ENCODE measurements around the gene LAMTOR4.

LAMTOR4 gene

DNA sequence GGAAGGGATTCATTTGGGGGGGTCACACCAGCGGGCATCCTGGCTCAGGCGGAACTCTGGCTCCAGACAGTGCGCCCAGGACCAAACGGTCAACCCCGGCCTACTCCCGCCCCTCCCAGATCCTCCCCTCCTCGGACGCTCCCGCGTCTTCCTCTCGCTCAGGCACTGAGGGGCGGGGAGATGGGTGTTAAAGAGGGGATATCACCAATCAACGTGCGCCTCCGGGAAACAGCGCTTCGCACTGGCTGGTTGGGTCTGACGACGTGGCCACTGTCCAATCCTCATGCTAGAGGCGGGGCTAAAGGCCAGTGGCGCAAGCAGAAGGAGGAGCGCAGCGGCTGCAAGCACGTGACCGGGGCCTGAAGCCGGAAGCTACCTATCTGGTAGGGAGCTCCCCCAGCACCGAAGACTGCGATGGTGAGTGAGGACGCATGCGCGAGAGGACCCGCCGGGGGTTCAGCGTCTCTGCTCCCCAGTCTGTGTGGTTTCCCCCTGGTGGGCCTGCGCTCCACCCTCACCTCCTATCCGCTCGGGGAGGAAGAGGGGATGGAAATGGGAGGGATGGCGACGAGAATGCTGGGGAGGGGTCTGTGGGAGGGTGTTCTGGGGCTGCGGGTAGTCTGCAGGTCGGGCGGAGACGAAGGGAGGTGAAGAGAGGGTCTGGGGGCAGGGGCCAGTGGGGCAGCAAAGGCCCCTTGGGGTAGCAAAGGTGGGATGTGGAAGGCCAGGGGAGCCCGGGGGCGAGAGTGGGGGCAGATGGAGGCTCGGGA is at the start of gene LAMTOR4:
TSS of gene LAMTOR4 (plus strand) at position 360 of the 770 bp plus-strand sequence. CDS start at position 415, 55 bp downstream.
- DNase-seq (ENCODE audit: low read depth in 2 of 2), result peak; percentile 94 to 95

DNA sequence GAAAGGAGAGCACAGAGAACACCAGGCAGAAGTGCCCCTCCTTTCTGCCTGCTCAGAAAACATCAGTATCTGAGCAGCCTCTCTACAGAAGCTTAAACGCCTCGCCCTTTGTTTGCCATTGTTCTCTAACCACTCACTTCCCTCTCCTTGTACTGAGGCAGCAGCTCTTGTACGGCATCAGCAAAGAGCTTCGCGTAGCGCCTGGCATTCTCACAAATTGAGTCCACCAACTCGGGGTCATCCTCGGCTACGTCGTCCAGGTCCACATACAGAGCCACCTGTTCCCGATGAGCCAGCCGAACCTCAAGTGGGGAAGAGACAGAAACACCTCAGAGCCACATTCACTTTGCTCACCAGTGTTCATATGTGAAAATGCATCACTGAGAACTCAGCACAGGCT is 49.3 kb upstream of the LAMTOR4 start:
- no peak for DNase-seq (ENCODE audit: low read depth in 2 of 2)

- peak; percentile 65 to 73 for DNase-seq (ENCODE audit: low read depth in 2 of 2)
Observed at GRCh38 chr7:100100420-100101015, 48.2 kb upstream of the LAMTOR4 start.

DNA sequence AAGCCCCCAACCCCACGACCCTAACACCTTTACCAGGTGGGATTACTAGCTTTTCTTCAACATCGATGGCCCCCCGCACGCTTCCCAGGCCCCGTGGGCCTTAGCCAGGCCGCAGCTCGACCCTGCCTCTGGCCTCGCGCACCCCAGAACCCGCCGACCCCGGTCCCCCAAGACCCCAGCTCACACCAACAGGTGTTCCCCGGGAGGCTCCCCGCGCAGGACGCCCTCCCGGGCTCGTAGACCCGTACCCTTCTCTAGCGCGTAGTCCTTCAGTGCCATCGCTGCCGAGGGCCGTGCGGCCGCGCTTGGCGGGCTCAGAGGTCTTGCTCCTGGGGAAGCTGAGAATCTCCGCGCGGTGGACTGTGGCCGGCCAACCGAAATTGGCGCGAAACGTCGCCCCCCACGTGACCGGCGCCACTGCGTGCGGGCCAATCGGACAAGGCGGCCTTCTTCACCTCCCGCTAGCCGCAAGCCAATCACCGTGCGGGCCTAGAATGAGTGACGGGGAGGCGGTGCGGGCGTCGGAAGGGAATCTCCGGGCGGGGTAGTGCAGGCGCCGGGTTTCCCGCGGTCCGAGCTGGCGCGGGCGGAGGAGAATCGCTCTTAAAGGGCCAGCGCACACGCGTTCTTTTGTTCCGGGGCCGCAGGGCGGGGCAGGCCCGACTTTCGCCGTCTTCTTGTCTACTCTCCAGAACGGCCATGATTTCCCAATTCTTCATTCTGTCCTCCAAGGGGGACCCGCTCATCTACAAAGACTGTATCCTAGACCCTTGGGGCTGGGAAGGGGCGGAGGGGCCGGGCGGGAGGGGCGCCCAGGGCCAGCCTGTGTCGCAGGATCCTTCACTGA is 47.5 kb upstream of the LAMTOR4 start, which contains the start of the genes AP4M1 and MCM7:
TSS of gene AP4M1 (plus strand) at position 628 of the 847 bp plus-strand sequence. CDS start at position 700, 72 bp downstream.
TSS of gene MCM7 (minus strand) at position 382 of the 847 bp plus-strand sequence. CDS start at position 279, 103 bp downstream.
- peak; percentile 89 to 92 for DNase-seq (ENCODE audit: low read depth in 2 of 2)

GRCh38 chr7:100102950-100103840 is 45.5 kb upstream of the LAMTOR4 start:
- DNase-seq (ENCODE audit: low read depth in 2 of 2), result no peak

DNA sequence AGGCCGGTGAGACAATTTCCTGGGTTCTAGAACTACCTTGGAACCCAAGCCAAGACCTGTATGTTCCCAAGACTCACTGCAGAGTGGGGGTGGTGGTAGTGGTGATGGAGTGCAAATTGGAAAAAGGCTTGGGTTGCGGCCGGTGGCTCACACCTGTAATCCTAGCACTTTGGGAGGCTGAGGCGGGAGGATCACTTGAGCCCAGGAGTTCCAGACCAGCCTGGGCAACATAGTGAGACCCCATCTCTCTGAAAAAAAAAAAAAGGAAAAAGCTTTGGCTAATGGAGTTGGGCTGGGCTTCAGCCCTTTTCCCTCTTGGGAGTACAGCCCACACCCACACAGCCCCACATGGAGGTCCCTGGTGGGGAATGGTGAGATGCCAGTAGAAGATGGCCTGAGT is 43.2 kb upstream of the LAMTOR4 start:
- DNase-seq (ENCODE audit: low read depth in 2 of 2), result no peak

- DNase-seq (ENCODE audit: low read depth in 2 of 2), result no peak
Observed at GRCh38 chr7:100106633-100107032, 42.1 kb upstream of the LAMTOR4 start.

GRCh38 chr7:100107125-100107737 is 41.5 kb upstream of the LAMTOR4 start:
- no peak for DNase-seq (ENCODE audit: low read depth in 2 of 2)

DNA sequence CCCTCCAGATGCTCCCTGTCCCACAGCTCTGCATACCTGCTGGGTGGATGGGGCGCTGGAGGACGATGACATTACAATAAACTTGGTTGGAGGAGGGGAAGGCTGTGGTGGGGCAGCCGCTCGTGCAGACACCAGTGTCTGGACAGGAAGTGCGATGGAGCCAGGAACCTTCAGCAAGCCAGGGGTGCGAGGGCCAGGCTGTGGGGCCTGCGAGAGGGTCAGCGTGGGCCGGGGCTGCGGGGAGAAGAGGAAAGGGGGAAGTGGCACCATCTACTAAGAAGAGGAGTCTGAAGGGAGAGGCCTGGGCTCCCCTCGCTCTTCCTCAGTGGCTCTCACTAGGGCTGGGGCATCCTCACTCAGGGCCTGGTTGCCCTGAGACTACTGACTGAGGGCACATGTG is 40.8 kb upstream of the LAMTOR4 start:
- no peak for DNase-seq (ENCODE audit: low read depth in 2 of 2)

GRCh38 chr7:100109521-100110163 is 39.1 kb upstream of the LAMTOR4 start:
- no peak for DNase-seq (ENCODE audit: low read depth in 2 of 2)

- DNase-seq (ENCODE audit: low read depth in 2 of 2), result no peak
Observed at GRCh38 chr7:100111156-100111555, 37.6 kb upstream of the LAMTOR4 start.

DNA sequence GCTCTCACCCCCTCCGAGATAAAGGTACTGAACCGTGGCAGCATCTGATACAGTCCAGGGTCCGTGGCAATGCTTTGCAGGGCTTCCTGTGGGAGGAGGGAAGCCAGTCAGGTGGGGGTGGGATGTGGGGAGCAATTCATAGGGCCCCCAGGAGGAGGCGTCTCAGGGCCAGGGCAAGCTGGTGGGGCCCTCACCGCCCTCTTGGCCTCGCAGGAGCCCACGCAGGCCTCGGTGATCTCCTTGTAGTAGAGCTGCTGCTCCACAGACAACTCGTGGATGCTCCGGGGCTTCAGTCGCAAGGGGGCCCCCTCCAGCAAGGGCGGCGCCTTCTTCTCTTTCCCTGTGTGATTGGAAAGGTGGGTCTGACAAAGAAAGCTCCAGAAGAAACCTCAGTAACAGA is 36.8 kb upstream of the LAMTOR4 start:
- DNase-seq (ENCODE audit: low read depth in 2 of 2), result no peak

- DNase-seq (ENCODE audit: low read depth in 2 of 2), result no peak
Observed at GRCh38 chr7:100115026-100115425, 33.7 kb upstream of the LAMTOR4 start.

DNA sequence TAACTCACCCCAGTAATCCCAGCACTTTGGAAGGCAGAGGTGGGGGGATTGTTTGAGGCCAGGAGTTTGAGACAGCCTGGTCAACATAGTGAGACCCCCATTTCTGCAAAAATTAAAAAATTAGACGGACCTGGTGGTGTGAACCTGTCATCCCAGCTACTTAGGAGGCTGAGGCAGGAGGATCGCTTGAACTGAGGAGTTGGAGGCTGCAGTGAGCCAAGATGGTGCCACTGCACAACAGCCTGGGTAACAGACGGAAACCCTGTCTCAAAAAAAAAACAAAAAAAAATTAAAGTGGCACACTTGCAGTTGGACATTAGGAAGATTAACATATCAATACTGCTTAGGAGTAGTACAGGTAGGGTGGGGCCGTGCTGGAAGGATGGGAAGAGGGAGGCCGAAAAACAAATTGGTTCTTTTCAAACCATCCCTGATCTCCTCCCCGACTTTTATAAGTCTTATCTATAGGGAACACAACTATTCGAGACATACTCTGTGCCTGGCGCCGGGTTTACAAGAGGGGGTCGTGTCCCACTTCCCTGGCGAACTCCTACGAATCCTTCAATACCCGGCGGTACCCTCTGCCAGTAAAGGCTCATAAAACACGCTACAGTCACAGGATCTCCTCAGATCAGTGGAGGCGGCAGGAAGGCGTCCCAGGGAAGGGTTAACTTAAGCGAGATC is 30.2 kb upstream of the LAMTOR4 start:
- no peak for DNase-seq (ENCODE audit: low read depth in 2 of 2)

DNA sequence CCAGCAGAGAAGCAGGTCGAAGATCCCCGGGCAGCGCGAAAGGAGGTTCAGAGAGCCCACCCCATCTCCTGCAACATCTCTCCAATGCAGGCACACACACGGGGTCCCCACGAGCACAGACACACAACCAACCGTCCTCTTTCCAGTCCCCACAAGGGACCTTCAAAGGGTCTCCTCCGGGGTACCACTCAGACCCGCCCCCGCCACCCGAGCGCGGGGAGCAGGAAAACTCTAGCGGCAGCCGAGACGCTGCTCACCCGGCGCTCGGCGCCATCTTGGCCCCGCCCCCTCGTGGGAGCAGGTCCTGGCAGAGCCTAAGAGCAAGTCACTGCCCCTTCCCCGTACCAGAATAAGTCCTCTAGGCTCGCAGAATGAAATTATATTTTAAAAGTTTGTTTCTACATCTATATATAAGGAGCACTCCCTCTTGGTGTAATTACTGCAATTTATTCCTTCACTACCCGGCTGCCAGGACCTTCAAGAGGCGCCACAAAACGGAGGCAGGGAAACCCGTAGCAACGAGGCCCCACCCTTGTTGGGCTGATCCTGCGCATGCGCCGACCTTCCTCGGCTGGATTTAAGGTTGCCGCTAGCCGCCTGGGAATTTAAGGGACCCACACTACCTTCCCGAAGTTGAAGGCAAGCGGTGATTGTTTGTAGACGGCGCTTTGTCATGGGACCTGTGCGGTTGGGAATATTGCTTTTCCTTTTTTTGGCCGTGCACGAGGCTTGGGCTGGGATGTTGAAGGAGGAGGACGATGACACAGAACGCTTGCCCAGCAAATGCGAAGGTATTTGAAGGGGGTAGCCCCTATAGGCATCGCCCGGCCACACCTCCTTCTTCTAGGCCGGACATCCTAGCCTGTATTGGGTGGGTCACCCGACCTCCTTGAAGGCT is 29.4 kb upstream of the LAMTOR4 start, which contains the start of the genes CNPY4 and TAF6:
TSS of gene CNPY4 (plus strand) at position 563 of the 898 bp plus-strand sequence. CDS start at position 674, 111 bp downstream.
TSS of gene TAF6 (minus strand) at position 287 of the 898 bp plus-strand sequence. CDS start 5,149 bp downstream, outside the sequence.
- DNase-seq (ENCODE audit: low read depth in 2 of 2), result peak; percentile 87 to 92

DNA sequence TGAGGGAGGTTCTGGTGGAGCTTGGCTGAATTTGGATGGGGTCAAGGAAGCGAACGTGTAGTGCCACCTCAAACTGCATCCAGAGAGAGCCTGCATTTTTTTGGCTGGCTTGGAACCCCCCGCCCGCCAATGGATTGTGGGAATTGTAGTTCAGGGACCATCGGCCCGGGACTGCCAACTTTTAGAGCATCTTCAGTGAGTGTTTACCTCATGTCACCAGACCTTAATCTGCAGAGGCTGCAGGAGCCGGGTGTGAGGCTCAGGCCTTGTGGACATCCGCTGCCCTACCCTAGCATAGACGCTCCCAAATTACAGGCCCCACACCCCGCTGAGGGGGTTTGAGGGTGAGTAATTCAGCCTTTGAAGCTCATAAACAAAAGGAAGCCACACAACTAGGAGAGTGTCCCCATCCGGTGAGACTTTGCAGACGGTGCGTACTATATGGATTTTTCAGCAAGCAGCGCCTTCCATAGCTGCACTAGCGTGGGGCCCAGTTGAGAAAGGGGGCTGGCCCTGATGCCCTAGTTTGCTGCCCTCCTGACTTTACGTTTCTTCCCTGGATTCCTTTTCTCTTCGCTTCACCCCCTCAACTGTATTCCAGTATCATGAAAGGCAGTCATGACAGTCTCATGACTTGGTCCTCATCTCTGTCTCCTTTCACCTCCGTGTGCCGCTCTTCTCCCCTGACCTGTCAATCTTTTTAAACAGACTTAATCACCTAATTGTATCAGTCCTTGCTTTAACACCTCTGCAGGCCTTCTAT is 28.6 kb upstream of the LAMTOR4 start:
- DNase-seq (ENCODE audit: low read depth in 2 of 2), result peak in 1 of 2 donors; percentile 49

GRCh38 chr7:100120733-100121036 is 28.0 kb upstream of the LAMTOR4 start:
- no peak for DNase-seq (ENCODE audit: low read depth in 2 of 2)

GRCh38 chr7:100122067-100122466 is 26.7 kb upstream of the LAMTOR4 start:
- DNase-seq (ENCODE audit: low read depth in 2 of 2), result no peak
